Astrocyte of the spinal cord (primary cell): ENCODE measurements around the gene SLC24A2.
"Not testable (repeated sequence)": the region's sequence is repeated elsewhere in the genome, so short reads cannot be mapped to it uniquely, and the experiment has no call there.

Experiments
- DNase-seq: peaks from one replicate; pipeline ENCODE4 v3.0.0; 2011; ENCODE audit warnings: low read depth, low spot score
- H3K4me3 ChIP-seq: 2 replicates; pipeline ENCODE4 v1.5.1; 2011; ENCODE audit warnings: low read depth, mild to moderate bottlenecking, low read length, moderate library complexity
- CTCF ChIP-seq: IDR thresholded peaks from 2 replicates; pipeline ENCODE4 v1.5.1; 2012; ENCODE audit warnings: low read depth, mild to moderate bottlenecking, low read length, inconsistent platforms
- in situ Hi-C: cut with HindIII; loops from 2 replicates; pipeline ENCODE4 v1.10.0; 2017; ENCODE audit warnings: low sequenced_read_pairs

The SLC24A2 gene

GRCh38 chr9:19788614-19789271 is at the start of gene SLC24A2:
Gene SLC24A2, minus strand, starts transcription at chr9:19789037.
- DNase-seq: no peak
- no peak for TF ChIP-seq CTCF
- no peak within 1 kb of the TSS for H3K4me3 ChIP-seq
- in situ Hi-C loops: no loop called here

GRCh38 chr9:19833331-19833730 is 44.5 kb upstream of the SLC24A2 start:
- H3K4me3 ChIP-seq, DNase-seq, in situ Hi-C loops: not testable (repeated sequence)

GRCh38 chr9:19830796-19831195 is 42.0 kb upstream of the SLC24A2 start:
- no peak overlapping the region for H3K4me3 ChIP-seq
- in situ Hi-C loops: no loop called here
- no peak for TF ChIP-seq CTCF
- DNase-seq: no peak

- H3K4me3 ChIP-seq: no peak overlapping the region
- DNase-seq: no peak
- in situ Hi-C loops: no loop called here
- TF ChIP-seq CTCF: no peak
Measured at GRCh38 chr9:19828576-19829109, 39.8 kb upstream of the SLC24A2 start.

- no peak for TF ChIP-seq CTCF
- DNase-seq: no peak
- in situ Hi-C loops: no loop called here
- no peak overlapping the region for H3K4me3 ChIP-seq
Measured at GRCh38 chr9:19816769-19817168, 27.9 kb upstream of the SLC24A2 start.

GRCh38 chr9:19812194-19812593 is 23.4 kb upstream of the SLC24A2 start:
- no peak for DNase-seq
- no peak for TF ChIP-seq CTCF
- H3K4me3 ChIP-seq: no peak overlapping the region
- in situ Hi-C loops: no loop called here

GRCh38 chr9:19809422-19810269 is 20.8 kb upstream of the SLC24A2 start:
- TF ChIP-seq CTCF: no peak
- no peak for DNase-seq
- in situ Hi-C loops: no loop called here
- no peak overlapping the region for H3K4me3 ChIP-seq
